Tibial artery (tissue), 4 donors: ENCODE data around the gene CAB39.

ENCODE experiments used
- DNase-seq, 2 donors: peaks; one replicate each; pipeline ENCODE4 v3.0.0-alpha.2; 2019
- H3K27ac ChIP-seq, 2 donors: fragments of 200-600 bp; sonication (generic) in 1 of 2; 1 replicate in 1 of 2; 2 replicates in 1 of 2; pipeline ENCODE4 v1.5.1; 2018 to 2019; ENCODE audit warnings: mild to moderate bottlenecking in 1 of 2
- H3K27me3 ChIP-seq, 2 donors: fragments of 200-600 bp; sonication (generic) in 1 of 2; one replicate each; pipeline versions ENCODE4 v1.5.1 to v1.6.0; 2016 to 2019
- H3K36me3 ChIP-seq, 3 donors: fragments of 200-600 bp; sonication (generic) in 2 of 3; one replicate each; pipeline ENCODE4 v1.5.1; 2016 to 2019; ENCODE audit warnings: mild to moderate bottlenecking in 2 of 3
- H3K4me1 ChIP-seq, 4 donors: fragments of 200-600 bp; sonication (generic) in 2 of 4; 1 replicate in 3 of 4; 2 replicates in 1 of 4; pipeline ENCODE4 v1.5.1; 2016 to 2019
- H3K4me3 ChIP-seq, 2 donors: fragments of 200-600 bp; sonication (generic) in 1 of 2; 1 replicate in 1 of 2; 2 replicates in 1 of 2; pipeline ENCODE4 v1.5.1; 2018 to 2019; ENCODE audit warnings: mild to moderate bottlenecking in 2 of 2
- H3K9me3 ChIP-seq, 3 donors: fragments of 200-600 bp; sonication (generic) in 1 of 3; one replicate each; pipeline ENCODE4 v1.5.1; 2016 to 2019
- intact Hi-C: fragments of 100-400 bp; cut with DNase I; formaldehyde crosslinking; loops from one replicate; pipeline ENCODE4 v1.15.0; 2023; ENCODE audit warnings: low total_unique reads
- TF ChIP-seq, protein P1 (sequence below), 2 experiments: fragments of 200-600 bp in 1 of 2; fragments of 450-650 bp in 1 of 2; IDR thresholded peaks; one replicate each; pipeline ENCODE4 v1.5.1; 2017 to 2019; ENCODE audit warnings: antibody characterized with exemption in 2 of 2, mild to moderate bottlenecking in 1 of 2, moderate library complexity in 1 of 2

The CAB39 gene

DNA sequence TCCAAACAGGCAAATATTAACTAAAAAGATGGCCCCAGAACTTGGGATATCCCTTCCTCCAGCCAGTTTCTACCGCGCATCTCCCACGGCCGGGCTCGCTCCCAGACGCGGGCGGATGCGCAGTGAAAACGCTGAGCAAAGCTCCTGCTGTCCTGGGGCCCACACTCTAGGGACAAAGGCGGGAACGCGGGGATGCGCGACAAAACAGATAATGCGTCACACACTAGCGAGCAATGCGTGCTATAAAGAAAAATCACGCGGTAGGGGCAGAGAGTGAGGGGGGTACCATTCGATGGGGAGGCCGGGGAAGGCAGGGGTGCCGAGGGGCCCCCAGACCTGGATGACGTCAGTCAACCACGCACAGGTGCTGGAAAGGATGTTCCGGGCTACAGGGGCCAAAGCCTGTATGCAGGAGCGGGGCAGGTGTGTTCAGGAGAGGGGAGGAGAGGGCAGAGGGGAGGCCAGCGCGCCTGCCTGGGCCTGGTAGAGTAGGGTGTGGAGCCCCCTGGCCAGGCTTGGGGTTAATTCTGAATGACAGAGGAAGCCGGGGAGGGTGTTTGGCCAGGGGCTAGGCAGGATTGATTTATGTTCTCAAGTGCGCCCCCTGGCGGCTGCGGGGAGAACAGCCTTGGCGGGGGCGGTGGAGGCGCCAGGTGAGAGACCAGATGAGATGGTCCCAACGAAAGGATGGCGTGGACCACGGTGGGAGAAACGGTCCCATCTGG is 137.2 kb downstream of the CAB39 start:
- Histone ChIP-seq H3K4me3 (no peak overlapping the region), H3K27ac (no peak overlapping the region), H3K36me3 (no peaks in the 10 kb centered on the region), H3K4me1 (peaks cover 0 to 8% (median 3%) of the 10 kb centered on the region in 4 donors), H3K9me3 (no peaks in the 10 kb centered on the region), H3K27me3 (peaks cover 0 to 26% of the 10 kb centered on the region in 2 donors)
- no peak for DNase-seq
- intact Hi-C loops: loop anchor here (5.0 kb wide), 1 partner anchor 138 kb away; no protein-coding TSS in a partner anchor
- TF ChIP-seq, protein P1, sequence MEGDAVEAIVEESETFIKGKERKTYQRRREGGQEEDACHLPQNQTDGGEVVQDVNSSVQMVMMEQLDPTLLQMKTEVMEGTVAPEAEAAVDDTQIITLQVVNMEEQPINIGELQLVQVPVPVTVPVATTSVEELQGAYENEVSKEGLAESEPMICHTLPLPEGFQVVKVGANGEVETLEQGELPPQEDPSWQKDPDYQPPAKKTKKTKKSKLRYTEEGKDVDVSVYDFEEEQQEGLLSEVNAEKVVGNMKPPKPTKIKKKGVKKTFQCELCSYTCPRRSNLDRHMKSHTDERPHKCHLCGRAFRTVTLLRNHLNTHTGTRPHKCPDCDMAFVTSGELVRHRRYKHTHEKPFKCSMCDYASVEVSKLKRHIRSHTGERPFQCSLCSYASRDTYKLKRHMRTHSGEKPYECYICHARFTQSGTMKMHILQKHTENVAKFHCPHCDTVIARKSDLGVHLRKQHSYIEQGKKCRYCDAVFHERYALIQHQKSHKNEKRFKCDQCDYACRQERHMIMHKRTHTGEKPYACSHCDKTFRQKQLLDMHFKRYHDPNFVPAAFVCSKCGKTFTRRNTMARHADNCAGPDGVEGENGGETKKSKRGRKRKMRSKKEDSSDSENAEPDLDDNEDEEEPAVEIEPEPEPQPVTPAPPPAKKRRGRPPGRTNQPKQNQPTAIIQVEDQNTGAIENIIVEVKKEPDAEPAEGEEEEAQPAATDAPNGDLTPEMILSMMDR (IDR thresholded peaks at IDR 0.05): peak; percentile 61 to 81

DNA sequence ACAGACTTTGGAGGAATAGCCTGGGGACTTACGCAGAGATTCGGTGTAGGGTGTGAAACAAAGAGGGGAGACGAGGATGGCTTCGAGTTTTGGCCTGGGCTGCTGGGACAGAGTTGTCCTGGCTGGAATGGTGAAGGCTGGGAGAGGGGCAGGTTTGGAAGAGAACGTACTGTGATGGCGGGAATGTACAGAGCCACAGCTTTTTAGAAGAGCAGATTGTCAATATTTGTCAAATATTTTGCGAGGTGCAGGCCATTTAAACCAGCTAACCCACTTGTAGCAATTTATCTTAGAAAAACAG is 137.7 kb downstream of the CAB39 start:
- no peak for DNase-seq
- no peak overlapping the region for H3K4me3 ChIP-seq
- intact Hi-C loops: no loop called here
- H3K4me1 ChIP-seq: peaks cover 0 to 8% (median 3%) of the 10 kb centered on the region in 4 donors
- no peaks in the 10 kb centered on the region for H3K36me3 ChIP-seq
- TF ChIP-seq, protein P1 (IDR thresholded peaks at IDR 0.05): no peak
- H3K27ac ChIP-seq: no peak overlapping the region
- no peaks in the 10 kb centered on the region for H3K9me3 ChIP-seq
- H3K27me3 ChIP-seq: peaks cover 0 to 24% of the 10 kb centered on the region in 2 donors

DNA sequence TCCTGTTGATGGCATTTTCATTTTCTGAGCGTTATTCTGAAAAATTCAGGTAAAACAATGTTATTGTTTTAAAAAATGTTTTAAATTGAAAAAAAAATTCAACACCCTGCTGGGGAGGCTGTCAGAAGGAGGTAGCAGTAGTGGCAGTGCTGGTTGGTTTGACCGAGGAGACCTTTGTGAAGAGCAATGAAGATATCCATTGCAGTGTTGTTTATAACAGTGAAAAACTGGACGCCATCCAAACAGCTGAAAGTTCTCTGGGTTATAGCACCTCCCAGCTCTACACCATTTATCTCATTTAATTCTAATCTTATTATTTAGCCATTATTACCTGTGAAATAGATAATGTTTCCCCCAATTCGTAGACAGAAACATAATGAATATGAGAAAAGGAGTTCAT is 139.5 kb downstream of the CAB39 start:
- Histone ChIP-seq H3K36me3 (no peaks in the 10 kb centered on the region), H3K9me3 (no peaks in the 10 kb centered on the region), H3K4me1 (peaks cover 0 to 8% (median 3%) of the 10 kb centered on the region in 4 donors), H3K4me3 (no peak overlapping the region), H3K27ac (no peak overlapping the region), H3K27me3 (peaks cover 0 to 29% of the 10 kb centered on the region in 2 donors)
- TF ChIP-seq, protein P1 (IDR thresholded peaks at IDR 0.05): no peak
- no peak for DNase-seq
- intact Hi-C loops: no loop called here

DNA sequence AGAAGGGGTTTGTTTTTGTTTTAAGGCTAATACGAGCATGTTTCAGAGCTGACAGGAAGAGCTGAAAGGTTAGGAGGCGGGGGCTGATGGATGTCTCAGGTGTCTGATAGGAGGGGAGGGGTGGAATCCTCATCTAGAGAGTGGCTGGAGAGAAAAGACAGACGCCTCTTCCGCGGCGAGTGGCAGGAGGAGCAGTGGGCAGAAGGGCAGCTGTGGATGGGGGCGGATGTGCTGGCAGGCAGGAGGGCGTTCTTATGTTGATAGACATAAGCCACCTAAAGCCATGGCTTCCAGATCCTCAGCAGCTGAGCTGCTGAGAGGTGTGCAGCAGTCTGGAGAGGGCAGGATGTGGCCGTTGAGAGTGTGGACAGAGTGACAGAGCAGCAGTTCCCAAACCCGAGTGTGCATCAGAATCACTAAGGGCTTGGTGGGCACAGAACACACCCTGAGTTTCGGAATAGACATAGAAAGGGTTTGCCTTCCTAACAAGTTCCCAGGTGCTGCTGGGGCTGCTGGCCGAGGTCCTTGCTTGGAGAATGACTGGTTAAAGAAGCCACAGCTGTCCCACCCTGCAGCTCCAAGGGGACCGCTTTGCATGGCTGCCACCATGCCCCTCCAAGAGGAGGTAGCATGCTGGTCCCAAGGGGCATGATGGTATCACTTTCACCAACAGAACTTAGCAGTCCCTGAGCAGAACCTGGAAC is 149.1 kb downstream of the CAB39 start:
- Histone ChIP-seq H3K36me3 (no peaks in the 10 kb centered on the region), H3K27me3 (peaks cover 0 to 18% of the 10 kb centered on the region in 2 donors), H3K4me3 (no peak overlapping the region), H3K27ac (no peak overlapping the region), H3K4me1 (peaks cover 0 to 25% (median 16%) of the 10 kb centered on the region in 4 donors), H3K9me3 (no peaks in the 10 kb centered on the region)
- no peak for DNase-seq
- intact Hi-C loops: no loop called here
- TF ChIP-seq, protein P1 (IDR thresholded peaks at IDR 0.05): no peak

DNA sequence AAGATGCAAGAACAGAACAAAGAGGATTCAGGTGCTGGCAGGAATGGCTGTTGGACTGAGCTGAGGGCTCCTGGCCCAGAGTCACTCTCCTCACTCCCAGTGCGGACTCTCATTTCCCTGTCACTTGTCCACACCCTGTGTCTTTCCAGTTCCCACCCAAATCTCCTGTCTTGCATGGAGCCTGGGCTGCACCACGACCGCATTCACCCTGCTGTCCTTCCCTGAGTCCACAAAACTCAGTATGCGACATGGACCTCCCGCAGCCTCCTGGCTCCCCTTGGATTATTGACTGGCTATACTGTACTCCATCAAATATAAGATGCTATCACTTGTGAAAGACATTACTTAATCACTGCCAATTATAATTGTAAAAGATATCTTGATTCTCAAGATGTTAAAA is 149.7 kb downstream of the CAB39 start:
- H3K27me3 ChIP-seq: peaks cover 0 to 14% of the 10 kb centered on the region in 2 donors
- H3K4me1 ChIP-seq: peaks cover 0 to 31% (median 22%) of the 10 kb centered on the region in 4 donors
- no peaks in the 10 kb centered on the region for H3K9me3 ChIP-seq
- H3K27ac ChIP-seq: no peak overlapping the region
- TF ChIP-seq, protein P1 (IDR thresholded peaks at IDR 0.05): no peak
- intact Hi-C loops: no loop called here
- H3K4me3 ChIP-seq: no peak overlapping the region
- peak in 1 of 2 donors; percentile 46 for DNase-seq
- H3K36me3 ChIP-seq: no peaks in the 10 kb centered on the region
